Measurements from ENCODE around the gene EHD1. TPM values are rescaled to one million over a fixed set of nuclear protein-coding genes. Genes with fewer than 3 reads are reported as not detected.
"Not testable (repeated sequence)": the region's sequence is repeated elsewhere in the genome, so short reads cannot be mapped to it uniquely, and the experiment has no call there.

Gene EHD1
- total and polyA plus RNA-seq, 2 experiments from 2014 or later: 70.0 to 119 TPM

DNA sequence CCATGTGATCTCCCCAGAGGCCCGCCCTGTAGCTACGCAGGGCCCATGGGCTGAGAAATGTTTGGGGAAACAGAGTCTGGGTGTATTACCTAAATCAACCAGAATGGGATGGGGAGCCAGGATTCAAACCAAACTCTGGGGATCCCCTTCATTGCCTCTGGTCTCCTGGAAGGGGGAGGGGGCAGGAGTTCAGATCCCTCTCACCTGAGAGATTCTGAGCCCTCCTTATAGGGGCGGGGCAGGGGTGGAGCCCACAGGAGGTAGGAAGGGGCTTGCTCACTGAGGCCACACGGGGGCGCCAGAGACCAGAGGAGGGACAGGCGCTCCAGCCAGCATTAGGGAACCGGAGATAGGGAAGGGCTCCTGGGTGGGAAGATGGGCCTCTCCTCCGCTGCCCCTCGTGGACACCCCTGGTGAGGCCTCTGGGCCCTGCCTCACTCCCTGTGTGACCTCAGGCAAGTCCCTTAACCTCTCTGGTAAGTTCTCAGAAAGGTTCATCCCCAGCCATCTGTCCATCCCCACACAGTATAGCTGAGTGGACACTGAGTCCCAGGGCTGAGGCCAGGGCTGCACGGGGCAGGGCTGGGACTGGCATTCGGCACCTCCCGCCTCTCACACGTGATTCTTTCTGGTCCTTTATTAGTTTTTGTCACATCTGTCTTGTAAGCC is 31.3 kb downstream of the EHD1 start:
- Histone ChIP-seq H3K27me3 (no peaks in the 10 kb centered on the region), H3K4me1 (ENCODE audit: low read depth) (peaks cover 6% of the 10 kb centered on the region), H3K4me3 (no peak overlapping the region), H3K36me3 (no peaks in the 10 kb centered on the region), H3K27ac (no peak overlapping the region), H3K9me3 (ENCODE audit: low read depth) (no peaks in the 10 kb centered on the region)
- DNase-seq (ENCODE audit: low read depth in 1 of 2, low spot score in 1 of 2): peak; percentile 92 to 96
- TF ChIP-seq CTCF (IDR thresholded peaks at IDR 0.05; ENCODE audit: low read depth, low read length): peak; percentile 91

GRCh38 chr11:64845776-64846129 is 32.7 kb downstream of the EHD1 start:
- H3K4me3 ChIP-seq; H3K4me1 ChIP-seq (ENCODE audit: low read depth); H3K27me3 ChIP-seq; H3K27ac ChIP-seq; DNase-seq (ENCODE audit: low read depth in 1 of 2, low spot score in 1 of 2); H3K9me3 ChIP-seq (ENCODE audit: low read depth); H3K36me3 ChIP-seq: not testable (repeated sequence)

- Histone ChIP-seq H3K36me3 (no peaks in the 10 kb centered on the region), H3K27ac (no peak overlapping the region), H3K27me3 (no peaks in the 10 kb centered on the region), H3K4me1 (ENCODE audit: low read depth) (peaks cover 6% of the 10 kb centered on the region), H3K9me3 (ENCODE audit: low read depth) (no peaks in the 10 kb centered on the region), H3K4me3 (peak overlapping the region; percentile 78)
- no peak for TF ChIP-seq CTCF (IDR thresholded peaks at IDR 0.05; ENCODE audit: low read depth, low read length)
- no peak for DNase-seq (ENCODE audit: low read depth in 1 of 2, low spot score in 1 of 2)
These were observed 33.2 kb downstream of the EHD1 start for GRCh38 chr11:64845129-64845775.

GRCh38 chr11:64844330-64845128 is 33.9 kb downstream of the EHD1 start, which contains the start of gene CDC42BPG:
CDC42BPG (minus strand) TSS chr11:64844653; CDS start chr11:64844569, 84 bp downstream.
- Histone ChIP-seq H3K27me3 (no peaks in the 10 kb centered on the region), H3K4me1 (ENCODE audit: low read depth) (peaks cover 6% of the 10 kb centered on the region)
- TF ChIP-seq CTCF (IDR thresholded peaks at IDR 0.05; ENCODE audit: low read depth, low read length): peak; percentile 53

DNA sequence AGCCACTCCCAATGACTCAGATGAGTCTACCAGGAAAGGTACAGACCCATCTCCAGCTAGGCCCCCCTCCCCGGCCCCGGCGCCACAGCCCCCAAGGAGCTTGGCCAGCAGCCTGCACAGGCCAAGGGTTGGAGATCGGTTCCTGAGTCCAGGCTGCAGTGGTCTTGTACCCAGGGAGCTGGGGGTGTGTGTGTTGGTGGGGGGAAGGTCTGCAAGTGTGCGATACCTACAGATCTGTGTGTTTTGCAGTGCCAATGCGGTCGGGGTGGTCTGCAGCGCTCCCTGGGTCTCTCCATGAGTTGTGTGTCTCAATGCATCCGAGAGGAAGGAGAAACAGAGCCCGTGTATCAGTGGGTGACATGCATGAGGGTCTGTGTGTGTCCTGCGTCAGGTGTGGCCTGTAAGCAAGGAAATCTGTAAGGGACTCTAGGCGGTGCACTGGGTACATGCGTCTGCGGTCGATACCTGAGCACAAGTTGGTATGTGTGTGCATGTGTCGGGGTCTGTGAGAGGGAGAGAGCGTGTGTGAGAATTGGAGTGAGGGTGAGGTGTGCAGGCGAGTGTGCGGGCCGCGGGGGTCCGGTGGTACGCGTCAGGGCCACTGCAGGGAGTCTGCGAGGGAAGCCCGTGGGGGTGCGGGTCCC is 34.6 kb downstream of the EHD1 start:
- no peaks in the 10 kb centered on the region for H3K36me3 ChIP-seq
- TF ChIP-seq CTCF (IDR thresholded peaks at IDR 0.05; ENCODE audit: low read depth, low read length): no peak
- H3K4me1 ChIP-seq (ENCODE audit: low read depth): peaks cover 6% of the 10 kb centered on the region
- no peaks in the 10 kb centered on the region for H3K27me3 ChIP-seq
- H3K4me3 ChIP-seq: peak overlapping the region; percentile 78
- no peak for DNase-seq (ENCODE audit: low read depth in 1 of 2, low spot score in 1 of 2)
- H3K27ac ChIP-seq: no peak overlapping the region
- no peaks in the 10 kb centered on the region for H3K9me3 ChIP-seq (ENCODE audit: low read depth)

More at GRCh38 chr11:64844330-64845128, 33.9 kb downstream of the EHD1 start, which contains the start of gene CDC42BPG:
- Histone ChIP-seq H3K9me3 (ENCODE audit: low read depth) (no peaks in the 10 kb centered on the region), H3K27ac (no peak within 1 kb of the TSS), H3K4me3 (peak within 1 kb of the TSS; percentile 78), H3K36me3 (no peaks in the 10 kb centered on the region)
- peak; percentile 70 to 76 for DNase-seq (ENCODE audit: low read depth in 1 of 2, low spot score in 1 of 2)
